Measurements from ENCODE around the gene PLA2G5. TPM values are rescaled to one million over a fixed set of nuclear protein-coding genes. Genes with fewer than 3 reads are reported as not detected.

Gene PLA2G5
- total RNA-seq, 1 donor from 2014 or later, result not detected

DNA sequence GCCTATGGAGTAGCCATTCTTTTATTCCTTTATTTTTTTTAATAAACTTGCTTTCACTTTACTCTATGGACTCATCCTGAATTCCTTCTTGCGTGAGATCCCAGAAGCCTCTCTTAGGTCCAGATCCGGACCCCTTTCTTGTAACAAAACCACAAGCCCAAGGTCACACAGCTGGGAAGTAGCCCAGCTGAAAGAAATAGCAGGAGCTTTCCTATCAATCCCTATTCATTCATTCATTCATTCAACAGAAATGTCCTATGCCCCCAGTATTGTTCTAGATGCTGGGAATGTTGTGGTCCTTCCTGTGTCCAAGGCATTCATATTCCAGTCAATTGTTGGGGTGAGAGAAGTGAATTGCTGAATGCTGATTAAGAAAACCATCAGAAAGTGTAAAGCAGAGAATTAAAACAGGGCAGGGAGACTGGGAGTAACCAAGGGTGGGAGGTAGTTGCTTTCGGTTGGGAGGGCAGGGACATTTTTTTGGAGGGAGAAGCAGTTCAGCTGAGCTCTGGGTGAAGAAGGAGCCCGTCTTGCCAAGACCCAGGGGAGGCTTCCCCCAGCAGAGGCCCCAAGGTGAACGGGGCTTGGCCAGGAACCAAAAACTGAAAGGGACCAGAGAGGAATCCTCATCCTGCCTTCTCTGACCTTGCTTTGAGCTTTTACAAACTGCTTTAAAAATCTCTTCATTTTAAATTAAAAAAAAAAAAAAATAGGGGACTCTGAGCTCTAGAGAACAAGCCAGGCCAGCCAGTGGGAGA, 38.6 kb downstream of the PLA2G5 start:
- no peak for TF ChIP-seq CTCF (conservative IDR thresholded peaks at IDR 0.05)
- no peak overlapping the region for H3K27ac Mint-ChIP-seq
- H3K4me3 Mint-ChIP-seq, result no peak overlapping the region
- DNase-seq (ENCODE audit: extremely low spot score, unreplicated experiment), result no peak
- no peaks in the 10 kb centered on the region for H3K36me3 Mint-ChIP-seq
- H3K27me3 Mint-ChIP-seq, result peaks cover 13% of the 10 kb centered on the region
- H3K9me3 Mint-ChIP-seq, result no peaks in the 10 kb centered on the region
- H3K4me1 Mint-ChIP-seq (ENCODE audit: unreplicated experiment), result no peaks in the 10 kb centered on the region

GRCh38 chr1:20109223-20109856, 39.3 kb downstream of the PLA2G5 start:
- H3K27ac Mint-ChIP-seq, result no peak overlapping the region
- peaks cover 15% of the 10 kb centered on the region for H3K27me3 Mint-ChIP-seq
- no peaks in the 10 kb centered on the region for H3K9me3 Mint-ChIP-seq
- no peak for TF ChIP-seq CTCF (conservative IDR thresholded peaks at IDR 0.05)
- H3K36me3 Mint-ChIP-seq, result no peaks in the 10 kb centered on the region
- no peak overlapping the region for H3K4me3 Mint-ChIP-seq
- H3K4me1 Mint-ChIP-seq (ENCODE audit: unreplicated experiment), result no peaks in the 10 kb centered on the region
- DNase-seq (ENCODE audit: extremely low spot score, unreplicated experiment), result no peak

GRCh38 chr1:20110679-20111078, 40.7 kb downstream of the PLA2G5 start:
- Mint-ChIP-seq H3K27me3 (peaks cover 13% of the 10 kb centered on the region), H3K27ac (no peak overlapping the region), H3K9me3 (no peaks in the 10 kb centered on the region), H3K4me1 (ENCODE audit: unreplicated experiment) (no peaks in the 10 kb centered on the region), H3K36me3 (no peaks in the 10 kb centered on the region), H3K4me3 (no peak overlapping the region)
- no peak for DNase-seq (ENCODE audit: extremely low spot score, unreplicated experiment)
- TF ChIP-seq CTCF (conservative IDR thresholded peaks at IDR 0.05), result no peak

GRCh38 chr1:20111452-20111851, 41.5 kb downstream of the PLA2G5 start:
- Mint-ChIP-seq H3K27ac (no peak overlapping the region), H3K9me3 (no peaks in the 10 kb centered on the region), H3K27me3 (peaks cover 16% of the 10 kb centered on the region), H3K4me1 (ENCODE audit: unreplicated experiment) (no peaks in the 10 kb centered on the region), H3K36me3 (no peaks in the 10 kb centered on the region), H3K4me3 (no peak overlapping the region)
- no peak for DNase-seq (ENCODE audit: extremely low spot score, unreplicated experiment)
- TF ChIP-seq CTCF (conservative IDR thresholded peaks at IDR 0.05), result no peak

GRCh38 chr1:20112279-20113000, 42.4 kb downstream of the PLA2G5 start:
- Mint-ChIP-seq H3K4me3 (no peak overlapping the region), H3K4me1 (ENCODE audit: unreplicated experiment) (no peaks in the 10 kb centered on the region), H3K36me3 (no peaks in the 10 kb centered on the region), H3K27ac (no peak overlapping the region), H3K9me3 (no peaks in the 10 kb centered on the region), H3K27me3 (peaks cover 19% of the 10 kb centered on the region)
- DNase-seq (ENCODE audit: extremely low spot score, unreplicated experiment), result no peak
- TF ChIP-seq CTCF (conservative IDR thresholded peaks at IDR 0.05), result no peak
